HEK293 (cell line): Measurements from ENCODE around the gene CCDC88C.

ENCODE experiments used
- CTCF ChIA-PET: fragments of 350-600 bp; formaldehyde crosslinking; extraction: SDS; loops from one replicate; lab custom pipeline; 2021; ENCODE audit warnings: antibody characterized with exemption; lab: Yijun Ruan, JAX
- POLR2A ChIA-PET: fragments of 300-600 bp; formaldehyde crosslinking; extraction: SDS; loops from one replicate; lab custom pipeline; 2020; ENCODE audit warnings: antibody characterized with exemption, inconsistent platforms; lab: Yijun Ruan, JAX
- H3K27ac ChIP-seq: fragments of 200-500 bp; sonication (Bioruptor generic); 2 replicates; pipeline ENCODE4 v1.5.1; 2014; ENCODE audit warnings: low read depth, low read length, control low read depth, inconsistent platforms; ENCODE audit errors: extremely low read depth
- H3K36me3 ChIP-seq, 2 experiments: fragments of 200-500 bp in 1 of 2; sonication (Bioruptor generic) in 1 of 2; 1 replicate in 1 of 2; 2 replicates in 1 of 2; pipeline ENCODE4 v1.5.1; 2014 to 2017; ENCODE audit warnings: inconsistent platforms in 2 of 2, low read length in 2 of 2; ENCODE audit not compliant: control insufficient read depth in 2 of 2, insufficient read depth in 1 of 2
- H3K4me1 ChIP-seq: fragments of 200-500 bp; sonication (Bioruptor generic); 2 replicates; pipeline ENCODE4 v1.5.1; 2014; ENCODE audit warnings: mild to moderate bottlenecking, low read length, inconsistent platforms; ENCODE audit not compliant: control insufficient read depth, insufficient read depth
- H3K4me3 ChIP-seq: 2 replicates; pipeline ENCODE4 v1.5.1; 2011; ENCODE audit warnings: low read depth, mild to moderate bottlenecking, control low read depth, low read length, moderate library complexity
- H3K9me3 ChIP-seq: fragments of 200-500 bp; sonication (Bioruptor generic); 2 replicates; pipeline ENCODE4 v1.5.1; 2014; ENCODE audit warnings: low read depth, low read length, inconsistent platforms; ENCODE audit not compliant: control insufficient read depth, insufficient read depth
- MEIS1 ChIP-seq: sonication (generic); formaldehyde crosslinking; IDR thresholded peaks from 2 replicates; pipeline ENCODE4 v1.8.1; 2022; ENCODE audit warnings: missing genetic modification reagents, mild to moderate bottlenecking, borderline replicate concordance
- MZF1 ChIP-seq: fragments of 450-650 bp; formaldehyde crosslinking; IDR thresholded peaks from 2 replicates; pipeline ENCODE4 v1.5.1; 2017; ENCODE audit warnings: missing biosample characterization, missing genetic modification characterization, borderline replicate concordance
- ZFHX2 ChIP-seq: fragments of 450-650 bp; formaldehyde crosslinking; conservative IDR thresholded peaks from 2 replicates; pipeline ENCODE4 v1.5.1; 2016; ENCODE audit warnings: missing biosample characterization, missing genetic modification characterization
- ZFP37 ChIP-seq: fragments of 450-650 bp; formaldehyde crosslinking; IDR thresholded peaks from 2 replicates; pipeline ENCODE4 v1.5.1; 2016; ENCODE audit warnings: missing biosample characterization, missing genetic modification characterization
- ZNF175 ChIP-seq: fragments of 450-650 bp; formaldehyde crosslinking; IDR thresholded peaks from 2 replicates; pipeline ENCODE4 v1.5.1; 2016; ENCODE audit warnings: missing biosample characterization, missing genetic modification characterization
- ZNF302 ChIP-seq: fragments of 450-650 bp; formaldehyde crosslinking; IDR thresholded peaks from 2 replicates; pipeline ENCODE4 v1.5.1; 2016; ENCODE audit warnings: missing biosample characterization, missing genetic modification characterization, low read depth
- ZNF510 ChIP-seq: fragments of 450-650 bp; formaldehyde crosslinking; IDR thresholded peaks from 2 replicates; pipeline ENCODE4 v1.5.1; 2018; ENCODE audit warnings: mild to moderate bottlenecking, missing genetic modification characterization, missing biosample characterization; ENCODE audit not compliant: insufficient replicate concordance
- ZNF549 ChIP-seq: fragments of 450-650 bp; IDR thresholded peaks from 2 replicates; pipeline ENCODE4 v1.5.1; 2018; ENCODE audit warnings: missing biosample characterization, missing genetic modification characterization, mild to moderate bottlenecking, inconsistent platforms, moderate library complexity
- ZNF677 ChIP-seq: fragments of 450-650 bp; IDR thresholded peaks from 2 replicates; pipeline ENCODE4 v1.5.0; 2018; ENCODE audit warnings: missing biosample characterization, mild to moderate bottlenecking, missing genetic modification characterization, moderate library complexity
- ZNF747 ChIP-seq: fragments of 450-650 bp; formaldehyde crosslinking; IDR thresholded peaks from 2 replicates; pipeline ENCODE4 v1.5.1; 2016; ENCODE audit warnings: missing biosample characterization, missing genetic modification characterization
- TF ChIP-seq, protein P1 (sequence below): fragments of 450-650 bp; formaldehyde crosslinking; IDR thresholded peaks from 2 replicates; pipeline ENCODE4 v1.5.1; 2017; ENCODE audit warnings: missing biosample characterization, missing genetic modification characterization
- TF ChIP-seq, protein P2 (sequence below): fragments of 450-650 bp; formaldehyde crosslinking; IDR thresholded peaks from 2 replicates; pipeline ENCODE4 v1.5.1; 2016; ENCODE audit warnings: missing biosample characterization, missing genetic modification characterization, low read depth
- TF ChIP-seq, protein P3 (sequence below): fragments of 450-650 bp; formaldehyde crosslinking; IDR thresholded peaks from 2 replicates; pipeline ENCODE4 v1.5.1; 2016; ENCODE audit warnings: missing biosample characterization, missing genetic modification characterization
- TF ChIP-seq, protein P4 (sequence below): fragments of 450-650 bp; formaldehyde crosslinking; IDR thresholded peaks from 2 replicates; pipeline ENCODE4 v1.5.1; 2017; ENCODE audit warnings: missing biosample characterization, mild to moderate bottlenecking, missing genetic modification characterization, moderate library complexity
- TF ChIP-seq, protein P5 (sequence below): fragments of 450-650 bp; IDR thresholded peaks from 2 replicates; pipeline ENCODE4 v1.5.1; 2018; ENCODE audit warnings: missing biosample characterization, mild to moderate bottlenecking, missing genetic modification characterization
- TF ChIP-seq, protein P6 (sequence below): fragments of 450-650 bp; formaldehyde crosslinking; IDR thresholded peaks from 2 replicates; pipeline ENCODE4 v1.5.1; 2016; ENCODE audit warnings: missing biosample characterization, missing genetic modification characterization

Gene CCDC88C

DNA sequence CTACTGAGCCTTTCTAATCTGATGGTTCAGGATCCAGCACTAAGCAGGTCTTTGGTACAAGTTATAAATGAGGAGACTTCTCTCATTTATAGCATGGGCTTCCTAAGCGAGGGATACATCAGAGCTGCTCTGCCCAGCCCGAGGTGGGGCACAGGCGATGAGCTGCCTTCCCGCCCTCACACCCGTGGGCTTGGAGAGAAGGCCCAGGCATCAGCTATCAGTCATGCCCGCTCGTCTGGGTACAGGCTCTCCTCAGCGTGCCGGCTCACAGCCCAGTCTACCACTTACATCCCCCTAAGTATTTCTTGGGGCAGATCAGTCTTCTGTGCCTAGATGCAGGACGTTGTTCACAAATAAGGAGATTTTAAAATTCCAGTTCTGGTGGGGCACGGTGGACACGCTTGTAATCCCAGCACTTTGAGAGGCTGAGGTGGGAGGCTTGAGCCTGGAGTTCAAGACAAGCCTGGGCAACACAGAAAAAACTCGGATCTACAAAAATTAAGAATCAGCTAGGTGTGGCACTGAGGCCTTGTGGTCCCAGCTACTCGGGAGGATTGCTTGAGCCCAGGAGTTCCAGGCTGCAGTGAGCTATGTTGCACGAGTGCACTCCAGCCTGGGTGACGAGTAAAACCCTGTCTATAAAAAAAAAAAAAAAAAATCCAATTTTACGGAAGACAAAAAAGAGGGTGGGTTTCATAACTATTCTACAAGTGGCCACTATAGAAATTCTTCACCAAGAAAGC lies 57.0 kb downstream of the CCDC88C start:
- TF ChIP-seq ZNF510, result no peak
- peak; percentile 14; the same call in 1 of the 2 replicates for TF ChIP-seq ZFHX2 (tag by site-specific recombination)
- POLR2A ChIA-PET, result no interaction called here
- Histone ChIP-seq H3K4me1 (no peaks in the 10 kb centered on the region), H3K27ac (no peak overlapping the region), H3K9me3 (no peaks in the 10 kb centered on the region), H3K4me3 (no peak overlapping the region), H3K36me3 (no peaks in the 10 kb centered on the region)
- CTCF ChIA-PET, result interaction anchor here (0.6 to 0.7 kb wide), 3 partner anchors 11 to 114 kb away, joined by 3 read pairs; no protein-coding TSS in a partner anchor

DNA sequence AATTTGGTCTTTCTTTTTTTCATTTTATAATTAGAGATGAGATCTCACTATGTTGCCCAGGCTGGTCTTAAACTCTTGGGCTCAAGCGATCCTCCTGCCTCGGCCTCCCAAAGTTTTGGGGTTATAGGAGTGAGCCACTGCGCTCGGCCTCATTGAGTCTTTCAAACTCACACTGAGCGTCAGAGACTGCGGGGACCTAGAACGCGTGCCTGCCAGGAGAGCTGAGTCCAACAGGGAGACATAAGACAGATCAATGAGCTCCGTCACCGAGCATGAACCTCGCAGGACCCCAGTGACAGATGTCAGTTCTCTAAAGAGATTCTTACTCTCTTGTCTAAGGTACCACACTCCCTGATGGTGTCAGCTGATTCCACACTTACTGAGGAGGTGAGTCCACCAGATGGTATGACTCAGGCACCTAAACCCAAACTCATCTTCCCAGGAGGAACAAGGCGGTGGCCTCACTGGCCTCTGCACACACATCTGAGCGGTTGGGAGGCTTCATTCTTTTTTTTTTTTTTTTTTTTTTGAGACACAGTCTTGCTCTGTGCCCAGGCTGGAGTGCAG lies 58.9 kb downstream of the CCDC88C start:
- Histone ChIP-seq H3K4me1 (no peaks in the 10 kb centered on the region), H3K36me3 (no peaks in the 10 kb centered on the region), H3K9me3 (no peaks in the 10 kb centered on the region), H3K4me3 (no peak overlapping the region), H3K27ac (no peak overlapping the region)
- POLR2A ChIA-PET, result interaction anchor here (0.7 kb wide), 1 partner anchor 534 kb away, joined by 4 read pairs; no protein-coding TSS in a partner anchor
- TF ChIP-seq ZNF549 (tag by site-specific recombination), result no peak
- TF ChIP-seq, protein P1, sequence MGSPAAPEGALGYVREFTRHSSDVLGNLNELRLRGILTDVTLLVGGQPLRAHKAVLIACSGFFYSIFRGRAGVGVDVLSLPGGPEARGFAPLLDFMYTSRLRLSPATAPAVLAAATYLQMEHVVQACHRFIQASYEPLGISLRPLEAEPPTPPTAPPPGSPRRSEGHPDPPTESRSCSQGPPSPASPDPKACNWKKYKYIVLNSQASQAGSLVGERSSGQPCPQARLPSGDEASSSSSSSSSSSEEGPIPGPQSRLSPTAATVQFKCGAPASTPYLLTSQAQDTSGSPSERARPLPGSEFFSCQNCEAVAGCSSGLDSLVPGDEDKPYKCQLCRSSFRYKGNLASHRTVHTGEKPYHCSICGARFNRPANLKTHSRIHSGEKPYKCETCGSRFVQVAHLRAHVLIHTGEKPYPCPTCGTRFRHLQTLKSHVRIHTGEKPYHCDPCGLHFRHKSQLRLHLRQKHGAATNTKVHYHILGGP, result no peak
- TF ChIP-seq, protein P2, sequence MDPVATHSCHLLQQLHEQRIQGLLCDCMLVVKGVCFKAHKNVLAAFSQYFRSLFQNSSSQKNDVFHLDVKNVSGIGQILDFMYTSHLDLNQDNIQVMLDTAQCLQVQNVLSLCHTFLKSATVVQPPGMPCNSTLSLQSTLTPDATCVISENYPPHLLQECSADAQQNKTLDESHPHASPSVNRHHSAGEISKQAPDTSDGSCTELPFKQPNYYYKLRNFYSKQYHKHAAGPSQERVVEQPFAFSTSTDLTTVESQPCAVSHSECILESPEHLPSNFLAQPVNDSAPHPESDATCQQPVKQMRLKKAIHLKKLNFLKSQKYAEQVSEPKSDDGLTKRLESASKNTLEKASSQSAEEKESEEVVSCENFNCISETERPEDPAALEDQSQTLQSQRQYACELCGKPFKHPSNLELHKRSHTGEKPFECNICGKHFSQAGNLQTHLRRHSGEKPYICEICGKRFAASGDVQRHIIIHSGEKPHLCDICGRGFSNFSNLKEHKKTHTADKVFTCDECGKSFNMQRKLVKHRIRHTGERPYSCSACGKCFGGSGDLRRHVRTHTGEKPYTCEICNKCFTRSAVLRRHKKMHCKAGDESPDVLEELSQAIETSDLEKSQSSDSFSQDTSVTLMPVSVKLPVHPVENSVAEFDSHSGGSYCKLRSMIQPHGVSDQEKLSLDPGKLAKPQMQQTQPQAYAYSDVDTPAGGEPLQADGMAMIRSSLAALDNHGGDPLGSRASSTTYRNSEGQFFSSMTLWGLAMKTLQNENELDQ (tag by site-specific recombination), result no peak
- no peak for TF ChIP-seq ZNF302 (tag by site-specific recombination)
- no peak for TF ChIP-seq ZNF175 (tag by site-specific recombination)
- TF ChIP-seq, protein P3, sequence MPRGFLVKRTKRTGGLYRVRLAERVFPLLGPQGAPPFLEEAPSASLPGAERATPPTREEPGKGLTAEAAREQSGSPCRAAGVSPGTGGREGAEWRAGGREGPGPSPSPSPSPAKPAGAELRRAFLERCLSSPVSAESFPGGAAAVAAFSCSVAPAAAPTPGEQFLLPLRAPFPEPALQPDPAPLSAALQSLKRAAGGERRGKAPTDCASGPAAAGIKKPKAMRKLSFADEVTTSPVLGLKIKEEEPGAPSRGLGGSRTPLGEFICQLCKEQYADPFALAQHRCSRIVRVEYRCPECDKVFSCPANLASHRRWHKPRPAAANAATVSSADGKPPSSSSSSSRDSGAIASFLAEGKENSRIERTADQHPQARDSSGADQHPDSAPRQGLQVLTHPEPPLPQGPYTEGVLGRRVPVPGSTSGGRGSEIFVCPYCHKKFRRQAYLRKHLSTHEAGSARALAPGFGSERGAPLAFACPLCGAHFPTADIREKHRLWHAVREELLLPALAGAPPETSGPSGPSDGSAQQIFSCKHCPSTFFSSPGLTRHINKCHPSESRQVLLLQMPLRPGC (tag by site-specific recombination), result no peak
- no peak for TF ChIP-seq MZF1 (tag by site-specific recombination)
- TF ChIP-seq, protein P4, sequence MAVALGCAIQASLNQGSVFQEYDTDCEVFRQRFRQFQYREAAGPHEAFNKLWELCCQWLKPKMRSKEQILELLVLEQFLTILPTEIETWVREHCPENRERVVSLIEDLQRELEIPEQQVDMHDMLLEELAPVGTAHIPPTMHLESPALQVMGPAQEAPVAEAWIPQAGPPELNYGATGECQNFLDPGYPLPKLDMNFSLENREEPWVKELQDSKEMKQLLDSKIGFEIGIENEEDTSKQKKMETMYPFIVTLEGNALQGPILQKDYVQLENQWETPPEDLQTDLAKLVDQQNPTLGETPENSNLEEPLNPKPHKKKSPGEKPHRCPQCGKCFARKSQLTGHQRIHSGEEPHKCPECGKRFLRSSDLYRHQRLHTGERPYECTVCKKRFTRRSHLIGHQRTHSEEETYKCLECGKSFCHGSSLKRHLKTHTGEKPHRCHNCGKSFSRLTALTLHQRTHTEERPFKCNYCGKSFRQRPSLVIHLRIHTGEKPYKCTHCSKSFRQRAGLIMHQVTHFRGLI (tag by site-specific recombination), result no peak
- CTCF ChIA-PET, result interaction anchor here (0.7 to 1.6 kb wide), 2 partner anchors 9 to 36 kb away, joined by 4 read pairs; no protein-coding TSS in a partner anchor

DNA sequence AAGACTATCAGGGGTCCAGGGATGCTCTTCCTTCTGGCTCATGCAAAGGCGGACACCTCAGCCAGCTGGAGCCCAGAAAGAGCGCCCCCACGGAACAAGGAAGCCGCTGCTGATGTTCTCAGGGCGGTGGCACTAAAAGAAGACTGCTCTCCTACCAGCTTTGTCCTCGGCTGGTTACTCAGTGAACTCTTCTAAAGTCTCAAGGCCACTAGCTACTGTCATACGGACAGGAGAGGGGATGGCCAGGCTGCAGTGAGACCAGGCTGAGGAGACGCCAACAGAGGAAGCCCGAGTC lies 59.6 kb downstream of the CCDC88C start:
- CTCF ChIA-PET, result no interaction called here
- TF ChIP-seq ZNF747, result no peak
- TF ChIP-seq, protein P5, sequence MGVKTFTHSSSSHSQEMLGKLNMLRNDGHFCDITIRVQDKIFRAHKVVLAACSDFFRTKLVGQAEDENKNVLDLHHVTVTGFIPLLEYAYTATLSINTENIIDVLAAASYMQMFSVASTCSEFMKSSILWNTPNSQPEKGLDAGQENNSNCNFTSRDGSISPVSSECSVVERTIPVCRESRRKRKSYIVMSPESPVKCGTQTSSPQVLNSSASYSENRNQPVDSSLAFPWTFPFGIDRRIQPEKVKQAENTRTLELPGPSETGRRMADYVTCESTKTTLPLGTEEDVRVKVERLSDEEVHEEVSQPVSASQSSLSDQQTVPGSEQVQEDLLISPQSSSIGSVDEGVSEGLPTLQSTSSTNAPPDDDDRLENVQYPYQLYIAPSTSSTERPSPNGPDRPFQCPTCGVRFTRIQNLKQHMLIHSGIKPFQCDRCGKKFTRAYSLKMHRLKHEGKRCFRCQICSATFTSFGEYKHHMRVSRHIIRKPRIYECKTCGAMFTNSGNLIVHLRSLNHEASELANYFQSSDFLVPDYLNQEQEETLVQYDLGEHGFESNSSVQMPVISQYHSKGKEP, result no peak
- TF ChIP-seq, protein P6, sequence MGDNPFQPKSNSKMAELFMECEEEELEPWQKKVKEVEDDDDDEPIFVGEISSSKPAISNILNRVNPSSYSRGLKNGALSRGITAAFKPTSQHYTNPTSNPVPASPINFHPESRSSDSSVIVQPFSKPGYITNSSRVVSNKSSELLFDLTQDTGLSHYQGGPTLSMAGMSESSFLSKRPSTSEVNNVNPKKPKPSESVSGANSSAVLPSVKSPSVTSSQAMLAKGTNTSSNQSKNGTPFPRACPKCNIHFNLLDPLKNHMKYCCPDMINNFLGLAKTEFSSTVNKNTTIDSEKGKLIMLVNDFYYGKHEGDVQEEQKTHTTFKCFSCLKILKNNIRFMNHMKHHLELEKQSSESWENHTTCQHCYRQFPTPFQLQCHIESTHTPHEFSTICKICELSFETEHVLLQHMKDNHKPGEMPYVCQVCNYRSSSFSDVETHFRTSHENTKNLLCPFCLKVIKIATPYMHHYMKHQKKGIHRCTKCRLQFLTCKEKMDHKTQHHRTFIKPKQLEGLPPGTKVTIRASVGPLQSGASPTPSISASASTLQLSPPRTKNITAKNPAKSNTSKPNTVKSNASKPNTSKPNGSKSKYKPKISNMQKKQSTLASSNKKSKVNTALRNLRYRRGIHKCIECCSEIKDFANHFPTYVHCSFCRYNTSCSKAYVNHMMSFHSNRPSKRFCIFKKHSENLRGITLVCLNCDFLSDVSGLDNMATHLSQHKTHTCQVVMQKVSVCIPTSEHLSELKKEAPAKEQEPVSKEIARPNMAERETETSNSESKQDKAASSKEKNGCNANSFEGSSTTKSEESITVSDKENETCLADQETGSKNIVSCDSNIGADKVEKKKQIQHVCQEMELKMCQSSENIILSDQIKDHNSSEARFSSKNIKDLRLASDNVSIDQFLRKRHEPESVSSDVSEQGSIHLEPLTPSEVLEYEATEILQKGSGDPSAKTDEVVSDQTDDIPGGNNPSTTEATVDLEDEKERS, result no peak
- TF ChIP-seq MEIS1, result no peak
- TF ChIP-seq ZFP37 (tag by site-specific recombination), result no peak
- no peak for TF ChIP-seq ZNF677

More for the DNA sequence above, 59.6 kb downstream of the CCDC88C start:
- POLR2A ChIA-PET, result no interaction called here
- Histone ChIP-seq H3K36me3 (no peaks in the 10 kb centered on the region), H3K4me1 (no peaks in the 10 kb centered on the region), H3K27ac (no peak overlapping the region), H3K4me3 (no peak overlapping the region), H3K9me3 (no peaks in the 10 kb centered on the region)
